CD8-positive, alpha-beta memory T cell (primary cell): Measurements from ENCODE around the gene KLHL29. TPM values are rescaled to one million over a fixed set of nuclear protein-coding genes. Genes with fewer than 3 reads are reported as not detected.
A peak's percentile ranks its signal among the peaks of the same experiment; 100 is the strongest.

Source experiments
- CTCF ChIA-PET: fragments of 350-600 bp; sonication (Branson Sonifier 250); formaldehyde crosslinking; loops from one replicate; lab custom pipeline; 2021; ENCODE audit warnings: antibody characterized with exemption; lab: Charles Lee
- POLR2A ChIA-PET: fragments of 350-600 bp; sonication (Branson Sonifier 250); formaldehyde crosslinking; loops from one replicate; lab custom pipeline; 2021; ENCODE audit warnings: antibody characterized with exemption; lab: Charles Lee
- DNase-seq, 5 donors: peaks; one replicate each; pipeline versions ENCODE4 v3.0.0 to v3.0.0-alpha.2; 2020 to 2022; ENCODE audit warnings: mixed read lengths in 1 of 5
- H3K27ac ChIP-seq: one replicate; pipeline ENCODE4 v1.7.0; 2013; ENCODE audit warnings: low read depth, mild to moderate bottlenecking, low read length, moderate library complexity
- H3K27me3 ChIP-seq: 2 replicates; pipeline ENCODE4 v1.7.0; 2013; ENCODE audit warnings: low read length, mild to moderate bottlenecking; ENCODE audit not compliant: insufficient read depth, poor library complexity, severe bottlenecking
- H3K36me3 ChIP-seq: 2 replicates; pipeline ENCODE4 v1.7.0; 2013; ENCODE audit warnings: mild to moderate bottlenecking, low read length, moderate library complexity; ENCODE audit not compliant: insufficient read depth
- H3K4me1 ChIP-seq: 2 replicates; pipeline ENCODE4 v1.7.0; 2013; ENCODE audit warnings: mild to moderate bottlenecking, low read length, moderate library complexity; ENCODE audit not compliant: insufficient read depth
- H3K4me3 ChIP-seq: 2 replicates; pipeline ENCODE4 v1.7.0; 2013; ENCODE audit warnings: mild to moderate bottlenecking, low read length
- H3K9me3 ChIP-seq: 2 replicates; pipeline ENCODE4 v1.7.0; 2013; ENCODE audit warnings: mild to moderate bottlenecking, low read length
- H3K27ac Mint-ChIP-seq, 8 donors: one replicate each; pipeline ENCODE4 v1.8.0; 2020 to 2021; ENCODE audit warnings: mixed read lengths in 8 of 8, mild to moderate bottlenecking in 6 of 8, inconsistent platforms in 3 of 8, moderate library complexity in 3 of 8
- H3K27me3 Mint-ChIP-seq, 2 donors: one replicate each; pipeline ENCODE4 v1.8.0; 2020 to 2021; ENCODE audit warnings: mixed read lengths in 2 of 2, mild to moderate bottlenecking in 1 of 2, moderate library complexity in 1 of 2
- H3K36me3 Mint-ChIP-seq, 3 donors: one replicate each; pipeline ENCODE4 v1.8.0; 2020 to 2021; ENCODE audit warnings: mixed read lengths in 3 of 3, inconsistent platforms in 1 of 3, mild to moderate bottlenecking in 1 of 3
- H3K4me1 Mint-ChIP-seq, 3 donors: one replicate each; pipeline ENCODE4 v1.8.0; 2020 to 2021; ENCODE audit warnings: mixed read lengths in 3 of 3, inconsistent platforms in 1 of 3, mild to moderate bottlenecking in 1 of 3
- H3K4me3 Mint-ChIP-seq, 7 donors: one replicate each; pipeline ENCODE4 v1.8.0; 2020 to 2021; ENCODE audit warnings: mixed read lengths in 7 of 7, mild to moderate bottlenecking in 6 of 7, moderate library complexity in 4 of 7, inconsistent platforms in 2 of 7
- H3K9me3 Mint-ChIP-seq, 5 donors: one replicate each; pipeline ENCODE4 v1.8.0; 2020 to 2022; ENCODE audit warnings: mixed read lengths in 5 of 5, mild to moderate bottlenecking in 3 of 5, moderate library complexity in 2 of 5, inconsistent platforms in 1 of 5
- polyA plus RNA-seq: library from polyadenylated mRNA; unstranded; fragments of 300-500 nt; fragmentation: Illumina TruSeq; gene quantifications from one replicate; pipeline ENCODE4 v1.2.3, GENCODE V29; 2021
- total RNA-seq, 2 experiments: library from RNA; stranded (reverse); gene quantifications; one replicate each; pipeline ENCODE4 v1.2.3, GENCODE V29; 2021

Gene KLHL29
- total and polyA plus RNA-seq, 3 experiments from 2014 or later, result 0.11 to 0.21 (median 0.13) TPM

DNA sequence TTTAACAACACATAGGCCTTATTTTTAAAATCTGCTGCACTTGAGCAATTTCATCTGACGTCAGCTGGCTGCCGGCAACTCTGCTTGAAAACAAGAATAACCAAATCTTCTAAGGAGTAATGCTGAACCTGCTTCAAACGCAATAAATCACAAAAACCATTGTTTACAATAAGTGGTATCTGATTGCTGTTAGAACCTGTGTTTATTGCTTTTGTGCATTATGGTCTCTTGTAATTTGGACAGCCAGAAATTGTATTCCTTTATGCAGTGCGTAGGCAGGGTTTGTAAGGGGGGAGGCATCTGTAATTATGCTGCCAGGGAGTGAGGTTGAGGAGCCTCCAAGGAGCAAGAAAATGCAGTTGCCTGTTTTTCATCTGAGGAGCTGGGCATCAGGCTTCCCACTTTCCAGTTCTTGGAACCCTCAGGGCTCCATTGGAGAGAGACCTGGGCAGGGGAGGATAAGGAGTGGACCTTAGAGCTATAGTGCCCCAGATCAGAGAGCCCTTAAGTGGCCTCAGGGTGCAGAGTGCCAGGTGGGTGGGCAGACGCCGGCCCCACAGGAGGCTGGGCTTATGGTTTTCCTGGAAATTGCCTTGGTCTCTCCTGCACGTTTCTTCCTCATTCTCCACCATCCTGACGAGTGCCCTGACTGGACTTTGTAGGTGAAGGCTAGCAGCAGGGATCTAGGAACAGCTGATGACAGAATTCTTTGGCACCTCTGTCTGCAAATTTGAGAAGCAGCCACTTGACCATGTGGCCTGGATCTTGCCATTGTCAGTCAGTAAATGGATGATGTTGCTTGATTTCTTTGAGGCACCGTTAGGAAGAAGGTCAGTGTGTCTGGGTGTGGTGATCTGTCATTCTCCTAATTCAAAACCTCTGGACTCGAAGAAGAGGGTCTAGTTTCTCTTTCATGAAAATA is 129.2 kb downstream of the KLHL29 start:
- ChIA-PET CTCF (no interaction called here), POLR2A (no interaction called here)
- Mint-ChIP-seq H3K27ac (no peak overlapping the region), H3K4me3 (no peak overlapping the region), H3K9me3 (no peaks in the 10 kb centered on the region), H3K27me3 (peaks cover 8 to 29% of the 10 kb centered on the region in 2 donors), H3K36me3 (no peaks in the 10 kb centered on the region), H3K4me1 (no peaks in the 10 kb centered on the region)
- no peak overlapping the region for H3K27ac ChIP-seq
- H3K36me3 ChIP-seq, result no peaks in the 10 kb centered on the region
- no peak overlapping the region for H3K4me3 ChIP-seq
- H3K27me3 ChIP-seq, result no peaks in the 10 kb centered on the region
- no peak for DNase-seq
- no peaks in the 10 kb centered on the region for H3K9me3 ChIP-seq
- H3K4me1 ChIP-seq, result no peaks in the 10 kb centered on the region

- Histone ChIP-seq H3K4me1 (no peaks in the 10 kb centered on the region), H3K9me3 (no peaks in the 10 kb centered on the region), H3K4me3 (no peak overlapping the region), H3K36me3 (no peaks in the 10 kb centered on the region), H3K27me3 (no peaks in the 10 kb centered on the region), H3K27ac (no peak overlapping the region)
- ChIA-PET CTCF (no interaction called here), POLR2A (no interaction called here)
- DNase-seq, result no peak
- H3K4me1 Mint-ChIP-seq, result no peaks in the 10 kb centered on the region
- H3K9me3 Mint-ChIP-seq, result no peaks in the 10 kb centered on the region
- peak overlapping the region in 1 of 8 donors; percentile 65 for H3K27ac Mint-ChIP-seq
- peaks cover 3 to 15% of the 10 kb centered on the region in 2 donors for H3K27me3 Mint-ChIP-seq
- no peak overlapping the region for H3K4me3 Mint-ChIP-seq
- no peaks in the 10 kb centered on the region for H3K36me3 Mint-ChIP-seq
These were observed 131.7 kb downstream of the KLHL29 start for GRCh38 chr2:23516520-23517256.

DNA sequence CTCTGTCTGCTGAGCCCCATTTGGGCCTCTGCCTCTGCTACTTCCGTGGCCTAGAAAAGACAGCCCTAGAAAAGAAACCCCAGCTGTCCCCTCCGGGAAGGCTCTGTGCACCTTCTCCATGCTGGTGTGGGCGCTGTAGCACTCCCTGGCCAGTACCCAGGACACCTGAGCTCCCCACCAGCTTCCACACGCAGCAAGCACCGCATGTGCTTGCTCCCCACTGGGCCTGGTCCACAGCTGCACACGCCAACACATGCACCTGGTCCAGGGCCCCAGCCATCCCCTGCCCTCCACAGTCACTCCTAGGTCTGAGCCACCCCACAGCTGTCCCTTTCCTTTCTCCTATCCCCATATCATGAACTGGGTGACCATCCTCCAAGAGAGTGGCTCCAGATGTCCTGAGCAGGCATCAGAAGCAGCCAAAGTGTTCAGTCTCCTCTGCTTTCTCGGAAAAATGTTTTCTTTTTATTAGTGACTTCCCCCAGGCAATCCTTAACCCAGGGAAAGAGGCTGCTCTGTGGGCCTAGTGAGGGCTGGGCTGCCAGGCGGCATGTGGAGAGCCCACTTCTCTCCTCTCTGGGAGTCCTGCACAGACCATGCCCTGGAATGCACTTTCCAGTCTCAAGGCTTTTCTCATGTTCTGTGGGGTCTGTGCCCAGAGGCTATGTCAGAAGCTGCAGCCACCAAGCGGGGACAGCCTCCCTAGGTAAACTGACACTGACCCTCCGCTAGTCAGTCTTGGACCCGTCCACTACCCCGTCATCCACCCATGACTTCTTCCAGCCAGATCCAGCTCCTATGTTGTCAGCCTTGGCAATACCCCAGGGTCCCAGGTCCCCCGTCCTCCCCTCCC is 133.7 kb downstream of the KLHL29 start:
- no peak overlapping the region for H3K4me3 Mint-ChIP-seq
- no peaks in the 10 kb centered on the region for H3K36me3 Mint-ChIP-seq
- no peak for DNase-seq
- H3K27ac ChIP-seq, result no peak overlapping the region
- no peaks in the 10 kb centered on the region for H3K9me3 ChIP-seq
- H3K36me3 ChIP-seq, result no peaks in the 10 kb centered on the region
- no peaks in the 10 kb centered on the region for H3K27me3 ChIP-seq
- ChIA-PET CTCF (interaction anchor here (1.3 kb wide), 1 partner anchor 12 kb away, joined by 5 read pairs; no protein-coding TSS in a partner anchor), POLR2A (no interaction called here)
- peaks cover 1 to 13% of the 10 kb centered on the region in 2 donors for H3K27me3 Mint-ChIP-seq
- H3K4me1 ChIP-seq, result no peaks in the 10 kb centered on the region
- no peak overlapping the region for H3K4me3 ChIP-seq
- no peaks in the 10 kb centered on the region for H3K9me3 Mint-ChIP-seq
- no peaks in the 10 kb centered on the region for H3K4me1 Mint-ChIP-seq
- peak overlapping the region in 1 of 8 donors; percentile 3 for H3K27ac Mint-ChIP-seq

DNA sequence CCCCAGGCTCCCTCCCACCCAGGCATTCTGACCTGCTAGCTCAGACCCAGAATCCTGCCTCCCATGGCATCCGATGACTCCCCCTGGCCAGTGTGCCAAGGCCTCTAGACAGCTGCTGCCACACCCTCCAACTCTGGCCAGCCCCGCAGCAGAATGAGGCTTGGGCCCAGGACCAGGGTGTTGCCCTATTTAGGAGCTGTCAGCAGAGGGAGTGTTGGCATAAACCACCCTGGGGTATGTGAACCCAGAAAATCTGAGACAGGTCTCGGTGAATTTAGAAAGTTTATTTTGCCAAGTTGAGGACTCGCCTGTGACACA is 134.3 kb downstream of the KLHL29 start:
- no peaks in the 10 kb centered on the region for H3K4me1 Mint-ChIP-seq
- ChIA-PET POLR2A (no interaction called here), CTCF (interaction anchor here (1.3 kb wide), 1 partner anchor 11 kb away, joined by 5 read pairs; no protein-coding TSS in a partner anchor)
- no peak overlapping the region for H3K27ac Mint-ChIP-seq
- H3K27me3 ChIP-seq, result no peaks in the 10 kb centered on the region
- H3K36me3 Mint-ChIP-seq, result no peaks in the 10 kb centered on the region
- no peaks in the 10 kb centered on the region for H3K4me1 ChIP-seq
- H3K9me3 ChIP-seq, result no peaks in the 10 kb centered on the region
- H3K4me3 Mint-ChIP-seq, result no peak overlapping the region
- no peaks in the 10 kb centered on the region for H3K36me3 ChIP-seq
- no peaks in the 10 kb centered on the region for H3K9me3 Mint-ChIP-seq
- no peak overlapping the region for H3K4me3 ChIP-seq
- peaks cover 1 to 10% of the 10 kb centered on the region in 2 donors for H3K27me3 Mint-ChIP-seq
- H3K27ac ChIP-seq, result no peak overlapping the region
- DNase-seq, result no peak

DNA sequence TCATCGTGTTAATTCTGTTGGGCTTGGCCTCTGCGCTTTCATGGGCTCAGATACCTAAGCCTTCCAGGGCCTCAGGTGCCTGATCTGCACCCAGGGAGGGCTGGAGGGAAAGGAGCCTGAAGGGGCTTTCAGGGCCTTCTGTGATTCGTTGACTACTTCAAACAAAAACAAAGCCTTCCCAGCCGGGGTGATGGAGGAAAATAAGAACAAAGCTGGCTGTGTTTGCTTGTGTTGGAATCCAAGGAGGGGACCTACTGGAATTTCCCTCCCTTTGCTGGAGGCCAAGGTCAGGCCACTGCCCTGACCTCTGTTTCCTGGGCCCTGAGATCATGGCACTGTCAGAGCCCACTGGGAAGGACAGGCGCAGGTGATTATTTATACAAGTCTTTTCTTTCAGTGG is 135.3 kb downstream of the KLHL29 start:
- no peak overlapping the region for H3K4me3 Mint-ChIP-seq
- no peaks in the 10 kb centered on the region for H3K36me3 ChIP-seq
- H3K27ac Mint-ChIP-seq, result no peak overlapping the region
- H3K9me3 ChIP-seq, result no peaks in the 10 kb centered on the region
- no peaks in the 10 kb centered on the region for H3K4me1 ChIP-seq
- H3K4me1 Mint-ChIP-seq, result no peaks in the 10 kb centered on the region
- H3K36me3 Mint-ChIP-seq, result no peaks in the 10 kb centered on the region
- H3K27me3 Mint-ChIP-seq, result peaks cover 1 to 13% of the 10 kb centered on the region in 2 donors
- H3K27me3 ChIP-seq, result no peaks in the 10 kb centered on the region
- POLR2A ChIA-PET, result no interaction called here
- no peak overlapping the region for H3K27ac ChIP-seq
- no peak overlapping the region for H3K4me3 ChIP-seq
- CTCF ChIA-PET, result no interaction called here
- DNase-seq, result no peak
- no peaks in the 10 kb centered on the region for H3K9me3 Mint-ChIP-seq

DNA sequence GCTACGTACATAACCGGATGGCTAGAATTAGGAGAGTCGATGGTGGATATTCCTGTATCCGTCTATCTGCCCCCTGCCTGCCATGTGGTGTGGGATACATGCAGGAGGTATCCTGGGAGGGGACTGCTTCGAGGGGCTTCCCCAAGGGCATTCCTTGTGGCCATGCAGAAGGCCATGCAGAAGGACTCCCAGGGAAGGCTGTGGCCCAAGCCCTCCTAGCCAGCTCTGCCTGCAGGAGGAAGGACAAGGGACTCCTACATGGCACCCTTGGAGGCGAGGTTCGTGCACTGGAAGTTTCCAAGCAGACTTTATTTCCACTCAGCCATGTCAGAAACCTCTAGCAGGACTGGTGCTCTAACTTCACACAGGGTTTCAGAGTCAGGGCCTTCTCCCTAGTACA is 136.1 kb downstream of the KLHL29 start:
- DNase-seq, result no peak
- ChIA-PET POLR2A (no interaction called here), CTCF (no interaction called here)
- Mint-ChIP-seq H3K36me3 (no peaks in the 10 kb centered on the region), H3K27me3 (peaks cover 0 to 16% of the 10 kb centered on the region in 2 donors), H3K9me3 (no peaks in the 10 kb centered on the region), H3K27ac (no peak overlapping the region), H3K4me3 (no peak overlapping the region), H3K4me1 (peaks cover 3 to 4% (median 4%) of the 10 kb centered on the region in 3 donors)
- H3K4me3 ChIP-seq, result no peak overlapping the region
- H3K4me1 ChIP-seq, result no peaks in the 10 kb centered on the region
- H3K36me3 ChIP-seq, result no peaks in the 10 kb centered on the region
- no peak overlapping the region for H3K27ac ChIP-seq
- no peaks in the 10 kb centered on the region for H3K9me3 ChIP-seq
- H3K27me3 ChIP-seq, result no peaks in the 10 kb centered on the region

GRCh38 chr2:23522726-23523372 is 137.9 kb downstream of the KLHL29 start:
- H3K27me3 Mint-ChIP-seq, result peaks cover 3 to 12% of the 10 kb centered on the region in 2 donors
- H3K4me1 ChIP-seq, result no peaks in the 10 kb centered on the region
- ChIA-PET POLR2A (no interaction called here), CTCF (no interaction called here)
- H3K4me3 Mint-ChIP-seq, result no peak overlapping the region
- no peaks in the 10 kb centered on the region for H3K36me3 Mint-ChIP-seq
- H3K4me3 ChIP-seq, result no peak overlapping the region
- H3K4me1 Mint-ChIP-seq, result peaks cover 4 to 8% (median 6%) of the 10 kb centered on the region in 3 donors
- no peaks in the 10 kb centered on the region for H3K27me3 ChIP-seq
- no peak overlapping the region for H3K27ac Mint-ChIP-seq
- no peak for DNase-seq
- H3K9me3 ChIP-seq, result no peaks in the 10 kb centered on the region
- no peaks in the 10 kb centered on the region for H3K9me3 Mint-ChIP-seq
- H3K36me3 ChIP-seq, result no peaks in the 10 kb centered on the region
- no peak overlapping the region for H3K27ac ChIP-seq
